NAMALWA (cell line): ENCODE results near the gene IER5.

Experiments used
- DNase-seq: peaks from one replicate; pipeline ENCODE4 v3.0.0-alpha.2; 2015; ENCODE audit warnings: low spot score

The IER5 gene

GRCh38 chr1:181077576-181078242, 10.8 kb upstream of the IER5 start:
- no peak for DNase-seq

- no peak for DNase-seq
These were observed 9.1 kb upstream of the IER5 start for GRCh38 chr1:181079382-181079781.

GRCh38 chr1:181079920-181080319, 8.6 kb upstream of the IER5 start:
- no peak for DNase-seq

GRCh38 chr1:181080556-181080955, 7.9 kb upstream of the IER5 start:
- no peak for DNase-seq

- no peak for DNase-seq
These were observed 7.1 kb upstream of the IER5 start for GRCh38 chr1:181081395-181081794.

GRCh38 chr1:181083842-181084605, 4.5 kb upstream of the IER5 start:
- DNase-seq: peak; percentile 92

- no peak for DNase-seq
These were observed 3.9 kb upstream of the IER5 start for GRCh38 chr1:181084606-181084969.

GRCh38 chr1:181086091-181086490, 2.4 kb upstream of the IER5 start:
- DNase-seq: peak; percentile 3

GRCh38 chr1:181086926-181087325, 1.6 kb upstream of the IER5 start:
- DNase-seq: no peak

GRCh38 chr1:181087400-181087901, 1.0 kb upstream of the IER5 start:
- DNase-seq: peak; percentile 71

GRCh38 chr1:181089017-181089675, 646 bp downstream of the IER5 start:
- peak; percentile 56 for DNase-seq

- peak; percentile 86 for DNase-seq
These were observed 1.4 kb downstream of the IER5 start for GRCh38 chr1:181089676-181090544.

GRCh38 chr1:181090641-181091126, 2.2 kb downstream of the IER5 start:
- DNase-seq: no peak

- peak; percentile 24 for DNase-seq
These were observed 3.0 kb downstream of the IER5 start for GRCh38 chr1:181091309-181092040.

- DNase-seq: no peak
These were observed 3.6 kb downstream of the IER5 start for GRCh38 chr1:181092056-181092455.

- no peak for DNase-seq
These were observed 4.5 kb downstream of the IER5 start for GRCh38 chr1:181092883-181093458.

- no peak for DNase-seq
These were observed 6.1 kb downstream of the IER5 start for GRCh38 chr1:181094416-181095212.

- no peak for DNase-seq
These were observed 6.8 kb downstream of the IER5 start for GRCh38 chr1:181095260-181095659.

- DNase-seq: no peak
These were observed 7.3 kb downstream of the IER5 start for GRCh38 chr1:181095763-181096184.

- DNase-seq: no peak
These were observed 8.7 kb downstream of the IER5 start for GRCh38 chr1:181097242-181097641.
